ENCODE results near the gene GASK1A.

DNA sequence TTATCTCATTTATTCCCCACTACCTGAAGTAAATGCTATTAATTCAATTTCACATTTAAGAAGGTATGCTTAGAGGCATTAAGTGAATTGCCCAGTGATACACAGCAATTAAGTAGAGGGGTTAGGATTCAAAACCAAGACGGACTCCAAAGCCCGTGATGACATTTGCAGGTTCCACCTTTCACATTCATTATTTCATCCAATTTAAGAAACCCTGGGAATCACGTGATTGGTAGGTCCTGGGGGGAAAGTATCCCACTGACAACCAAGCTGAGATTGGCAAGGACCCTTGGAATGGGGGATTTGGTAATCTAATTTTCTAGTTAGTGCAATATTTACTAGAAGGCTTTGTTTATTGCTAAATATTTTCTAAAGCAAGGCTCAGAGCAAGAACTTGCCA lies 124.9 kb downstream of the GASK1A start:
- TF ChIP-seq, protein P1, sequence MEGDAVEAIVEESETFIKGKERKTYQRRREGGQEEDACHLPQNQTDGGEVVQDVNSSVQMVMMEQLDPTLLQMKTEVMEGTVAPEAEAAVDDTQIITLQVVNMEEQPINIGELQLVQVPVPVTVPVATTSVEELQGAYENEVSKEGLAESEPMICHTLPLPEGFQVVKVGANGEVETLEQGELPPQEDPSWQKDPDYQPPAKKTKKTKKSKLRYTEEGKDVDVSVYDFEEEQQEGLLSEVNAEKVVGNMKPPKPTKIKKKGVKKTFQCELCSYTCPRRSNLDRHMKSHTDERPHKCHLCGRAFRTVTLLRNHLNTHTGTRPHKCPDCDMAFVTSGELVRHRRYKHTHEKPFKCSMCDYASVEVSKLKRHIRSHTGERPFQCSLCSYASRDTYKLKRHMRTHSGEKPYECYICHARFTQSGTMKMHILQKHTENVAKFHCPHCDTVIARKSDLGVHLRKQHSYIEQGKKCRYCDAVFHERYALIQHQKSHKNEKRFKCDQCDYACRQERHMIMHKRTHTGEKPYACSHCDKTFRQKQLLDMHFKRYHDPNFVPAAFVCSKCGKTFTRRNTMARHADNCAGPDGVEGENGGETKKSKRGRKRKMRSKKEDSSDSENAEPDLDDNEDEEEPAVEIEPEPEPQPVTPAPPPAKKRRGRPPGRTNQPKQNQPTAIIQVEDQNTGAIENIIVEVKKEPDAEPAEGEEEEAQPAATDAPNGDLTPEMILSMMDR (conservative IDR thresholded peaks at IDR 0.05; ENCODE audit: low read length) = no peak
- no peak for TF ChIP-seq EZH2phosphoT487 (IDR thresholded peaks at IDR 0.05; ENCODE audit: borderline replicate concordance, low read depth, low read length)

Data from OCI-LY7 (cell line).